NCI-H2107 treated with DMSO at 0.1 percent for 48 hours (cell line): ENCODE results near the gene B9D1.

Source experiments
- DNase-seq: peaks from one replicate; lab custom pipeline; 2025; ENCODE audit not compliant: unreplicated experiment; lab: John Stamatoyannopoulos, UW

Gene B9D1

GRCh38 chr17:19305761-19306159 is 56.8 kb downstream of the B9D1 start:
- DNase-seq = no peak

GRCh38 chr17:19305256-19305655 is 57.3 kb downstream of the B9D1 start:
- no peak for DNase-seq

- DNase-seq = no peak
Measured at GRCh38 chr17:19304751-19305150, 57.8 kb downstream of the B9D1 start.

- DNase-seq = no peak
Measured at GRCh38 chr17:19304209-19304608, 58.3 kb downstream of the B9D1 start.

GRCh38 chr17:19303367-19303776 is 59.2 kb downstream of the B9D1 start:
- DNase-seq = no peak

GRCh38 chr17:19302791-19303331 is 59.7 kb downstream of the B9D1 start:
- DNase-seq = no peak

GRCh38 chr17:19301973-19302372 is 60.5 kb downstream of the B9D1 start:
- no peak for DNase-seq

GRCh38 chr17:19301274-19301951 is 61.1 kb downstream of the B9D1 start:
- DNase-seq = no peak

- DNase-seq = no peak
Measured at GRCh38 chr17:19299866-19300265, 62.7 kb downstream of the B9D1 start.

- DNase-seq = no peak
Measured at GRCh38 chr17:19299214-19299747, 63.2 kb downstream of the B9D1 start.

GRCh38 chr17:19298569-19299213 is 63.8 kb downstream of the B9D1 start:
- DNase-seq = no peak

- DNase-seq = no peak
Measured at GRCh38 chr17:19296786-19297778, 65.4 kb downstream of the B9D1 start.

GRCh38 chr17:19295473-19296135 is 66.9 kb downstream of the B9D1 start:
- DNase-seq = no peak

- no peak for DNase-seq
Measured at GRCh38 chr17:19294443-19294842, 68.1 kb downstream of the B9D1 start.
